Cortex of kidney (tissue), 1 donor: ENCODE results near the gene METTL25B.

ENCODE experiments used
- DNase-seq: peaks from one replicate; lab custom pipeline; 2025; lab: John Stamatoyannopoulos, UW

METTL25B gene

DNA sequence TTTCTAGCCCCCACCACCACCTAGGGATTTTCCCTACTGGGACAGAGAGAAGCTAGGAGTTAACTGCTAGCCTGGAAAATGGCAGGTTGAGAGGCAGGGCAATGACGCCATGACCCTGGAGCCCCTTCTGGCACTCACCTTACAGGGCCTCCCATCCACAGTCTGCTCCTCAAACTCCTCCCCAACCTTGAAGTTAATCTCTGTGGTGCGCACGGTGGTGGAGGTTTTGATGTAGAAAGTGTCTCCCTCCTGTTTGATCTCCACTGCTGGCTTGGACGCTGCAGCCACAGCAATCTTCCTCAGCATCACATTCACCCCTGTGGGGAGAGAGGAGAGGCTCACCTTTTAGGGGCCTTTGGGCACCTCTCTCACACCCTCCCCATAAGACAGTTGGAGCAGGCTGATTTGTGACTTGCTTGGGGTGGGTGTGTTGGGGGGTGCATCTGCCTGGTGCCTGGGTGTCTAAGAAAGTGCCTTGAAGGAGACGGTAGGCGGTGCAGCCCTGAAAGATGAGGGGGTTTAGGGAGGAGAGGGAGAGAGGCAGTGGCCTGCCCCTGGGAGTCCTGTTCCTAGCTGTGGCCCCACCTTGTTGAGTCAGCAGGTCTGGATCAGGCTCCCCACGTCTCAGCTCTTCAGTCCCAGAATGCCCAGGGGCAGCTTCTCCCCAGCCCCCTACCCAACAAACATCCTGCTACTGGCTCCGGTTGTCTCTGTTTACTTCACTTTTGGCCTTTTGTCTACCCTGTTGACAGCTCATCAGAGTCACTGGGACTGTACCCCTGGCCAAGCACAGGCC, 27.3 kb upstream of the METTL25B start:
- DNase-seq: no peak

DNA sequence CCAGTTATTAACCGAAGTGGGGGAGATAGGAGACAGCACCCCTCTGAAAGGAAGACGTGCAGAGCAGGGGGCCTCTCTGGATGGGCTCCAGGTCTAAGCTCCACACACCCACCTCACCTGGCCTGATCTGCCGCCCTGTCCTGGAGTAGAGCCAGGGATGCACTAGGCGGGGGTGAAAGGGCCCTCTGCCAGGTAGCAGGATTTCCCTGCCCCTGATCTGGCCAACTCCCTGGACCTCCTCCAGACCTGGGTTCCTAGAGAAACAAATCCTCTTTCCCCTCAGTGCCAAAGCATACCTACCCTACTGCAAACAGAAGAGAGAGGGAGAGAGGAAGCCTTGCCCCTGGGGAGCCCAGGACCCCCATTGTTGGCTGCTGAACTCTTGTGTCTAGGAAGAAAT, 24.9 kb upstream of the METTL25B start:
- DNase-seq: no peak

DNA sequence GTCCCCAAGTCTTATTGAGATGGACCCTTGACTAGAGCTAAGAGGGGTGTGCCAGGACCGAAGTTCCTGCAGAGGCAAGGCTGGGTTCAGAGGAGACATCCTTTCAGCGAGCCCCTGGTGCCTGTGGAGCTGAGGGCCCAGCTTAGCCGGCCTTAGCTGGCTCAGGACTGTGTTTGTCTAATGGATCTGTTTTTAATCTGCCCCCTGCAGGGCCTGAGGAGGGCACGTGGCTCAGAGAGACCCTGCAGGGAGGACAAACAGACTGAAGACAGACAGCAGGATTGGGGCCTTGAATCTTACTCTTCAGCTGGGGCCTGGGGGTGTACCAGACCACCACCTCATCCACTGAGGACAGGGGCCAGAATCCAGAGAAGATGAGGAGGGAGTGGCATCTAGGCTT, 24.5 kb upstream of the METTL25B start:
- no peak for DNase-seq

DNA sequence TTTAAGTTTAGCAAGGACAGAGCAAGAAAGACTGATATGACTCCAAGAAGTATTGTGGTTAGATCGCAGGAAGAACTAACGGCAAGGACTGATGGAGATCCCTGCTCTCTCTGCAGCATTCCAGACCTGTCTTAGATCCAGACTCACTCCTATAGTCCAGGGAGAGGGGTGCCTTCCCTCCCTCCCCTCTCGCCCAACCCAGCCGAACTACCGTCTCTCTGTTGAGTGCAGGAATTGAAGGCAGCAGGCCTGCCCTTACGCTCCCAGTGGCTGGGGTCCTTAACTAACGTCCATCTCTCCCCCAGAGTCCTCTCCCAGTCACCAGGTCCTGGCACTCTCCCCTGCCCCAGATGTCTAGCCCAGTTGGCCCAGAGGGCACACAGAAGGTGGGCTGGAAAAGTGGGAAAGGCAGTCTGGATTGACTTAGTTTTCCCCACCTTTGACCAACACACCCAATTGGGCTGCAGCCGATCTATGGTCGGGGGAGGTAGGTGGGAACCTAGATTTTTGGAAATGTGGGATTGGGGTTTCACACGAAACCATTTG, 24.0 kb upstream of the METTL25B start:
- no peak for DNase-seq

DNA sequence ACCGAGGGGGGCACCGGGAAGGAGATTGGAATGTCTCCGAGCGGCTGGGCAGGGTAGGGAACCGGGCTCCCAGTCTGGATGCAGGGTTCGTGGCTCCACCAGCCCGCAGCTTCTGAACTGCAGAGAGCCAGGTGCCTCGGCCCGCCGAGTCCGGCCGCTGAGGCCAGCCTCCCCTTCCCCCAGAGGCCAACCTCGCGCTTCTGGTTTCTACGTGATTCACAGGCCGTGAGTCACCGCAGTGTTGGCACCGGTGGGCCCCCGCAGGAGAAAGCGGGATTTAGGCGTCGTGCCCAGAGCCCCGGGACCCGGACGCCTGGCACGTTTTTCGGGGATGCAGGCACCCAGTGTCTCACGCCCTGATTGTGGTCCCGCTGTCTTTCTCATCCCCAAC, 23.3 kb upstream of the METTL25B start:
- no peak for DNase-seq

DNA sequence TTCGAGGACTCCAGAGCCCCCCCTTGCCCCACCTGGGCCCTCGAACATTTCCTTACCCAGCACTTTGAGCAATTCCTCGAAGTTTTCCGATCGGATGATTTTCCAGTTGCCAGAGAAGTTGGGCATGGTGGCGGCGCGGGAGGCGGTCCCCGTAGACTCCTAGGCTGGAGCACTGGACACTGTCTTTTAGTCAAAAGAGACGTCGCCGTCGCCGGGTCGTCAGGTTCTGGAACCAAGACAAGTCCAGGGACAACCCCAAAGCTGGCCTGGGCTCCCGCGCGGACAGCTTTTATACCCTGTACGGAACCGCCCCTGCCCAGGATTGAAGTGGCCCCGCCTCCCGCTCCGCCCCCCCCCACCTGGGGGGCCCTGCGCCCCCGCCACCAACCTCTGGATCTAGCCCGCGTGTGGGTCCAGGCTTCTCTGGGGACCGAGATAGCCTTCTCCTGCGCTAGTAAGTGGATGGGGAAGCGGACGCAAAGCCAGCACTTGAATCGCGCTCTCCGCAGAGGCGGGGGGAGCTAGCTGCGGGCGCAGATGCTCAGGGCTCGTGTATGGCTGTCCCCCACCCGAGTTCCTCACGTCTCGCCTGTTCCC, 22.9 kb upstream of the METTL25B start, which contains the start of gene CRABP2:
CRABP2 (minus strand) TSS at position 263 of the 597 bp plus-strand sequence; CDS start at position 126, 137 bp downstream.
- DNase-seq: no peak

DNA sequence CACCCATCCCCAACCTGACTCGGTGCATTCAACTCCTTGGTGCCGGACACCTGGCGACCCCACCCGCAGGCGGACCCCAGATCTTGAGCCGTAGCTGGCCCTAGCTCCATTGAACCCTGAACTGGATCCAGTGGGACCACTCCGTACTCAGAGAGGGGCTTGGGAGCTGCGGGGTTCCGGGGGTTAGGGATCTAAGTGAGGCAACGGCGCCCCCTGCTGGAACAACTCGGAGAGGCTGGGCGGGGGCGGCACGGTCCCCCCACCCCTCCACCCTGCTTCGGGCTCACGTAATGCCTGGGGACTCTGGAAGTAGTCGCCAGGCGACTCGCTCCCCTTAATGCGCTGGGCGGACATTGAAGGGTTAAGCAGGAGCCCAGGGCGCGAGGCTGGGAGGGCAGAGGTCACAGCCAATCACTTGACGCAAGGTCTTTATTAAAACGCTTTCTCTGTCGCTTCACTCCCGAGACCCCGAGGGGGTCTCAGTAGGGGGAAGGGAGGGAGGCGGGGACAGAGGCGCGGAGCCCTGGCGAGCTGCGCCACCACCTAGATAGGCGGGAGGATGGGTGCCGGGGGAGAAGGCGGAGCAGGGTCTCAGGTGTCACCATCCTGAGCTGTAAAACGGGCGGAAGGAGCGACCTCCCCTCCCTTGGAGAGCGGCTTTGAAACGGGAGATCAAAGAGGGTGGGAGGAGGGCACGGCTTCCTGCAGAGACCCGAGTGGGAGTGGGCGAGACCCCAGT, 22.2 kb upstream of the METTL25B start:
- DNase-seq: no peak

DNA sequence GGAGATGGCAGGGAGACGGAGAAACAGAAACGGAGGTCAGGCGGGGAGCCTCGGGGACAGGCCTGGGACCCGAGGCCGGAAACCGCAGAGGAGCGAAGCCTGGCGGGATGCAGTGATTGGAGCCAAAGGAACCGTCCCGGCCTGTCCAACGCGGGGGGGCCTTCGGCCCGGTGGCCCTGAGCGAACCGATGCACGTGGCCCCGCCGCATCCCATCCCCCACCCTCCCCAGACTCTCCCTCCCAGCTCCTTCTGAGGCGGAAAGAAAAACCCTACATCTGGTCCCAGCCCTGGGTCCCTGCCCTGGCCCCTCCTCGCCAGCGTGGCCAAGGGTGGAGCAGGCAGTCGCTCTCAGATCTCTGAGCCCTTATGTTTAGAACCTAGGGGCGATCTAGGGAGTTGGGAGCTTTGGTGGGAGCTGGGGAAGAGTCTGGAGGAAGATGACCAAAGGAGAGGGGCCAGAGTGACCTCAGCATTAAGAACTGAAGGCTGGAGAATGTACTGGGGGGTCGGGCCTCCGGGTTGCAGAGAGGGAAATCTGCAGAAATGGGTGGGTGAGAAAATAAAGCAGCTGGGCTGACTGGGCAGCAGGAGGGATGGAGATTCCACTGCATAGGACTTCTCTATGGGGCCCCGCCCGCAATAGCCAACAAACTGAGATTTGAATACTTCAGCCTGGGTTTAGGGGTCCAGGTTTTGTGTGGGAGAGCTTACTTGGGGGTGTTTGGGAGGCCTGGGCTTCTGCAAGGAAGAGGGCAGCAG, 21.4 kb upstream of the METTL25B start:
- DNase-seq: no peak

DNA sequence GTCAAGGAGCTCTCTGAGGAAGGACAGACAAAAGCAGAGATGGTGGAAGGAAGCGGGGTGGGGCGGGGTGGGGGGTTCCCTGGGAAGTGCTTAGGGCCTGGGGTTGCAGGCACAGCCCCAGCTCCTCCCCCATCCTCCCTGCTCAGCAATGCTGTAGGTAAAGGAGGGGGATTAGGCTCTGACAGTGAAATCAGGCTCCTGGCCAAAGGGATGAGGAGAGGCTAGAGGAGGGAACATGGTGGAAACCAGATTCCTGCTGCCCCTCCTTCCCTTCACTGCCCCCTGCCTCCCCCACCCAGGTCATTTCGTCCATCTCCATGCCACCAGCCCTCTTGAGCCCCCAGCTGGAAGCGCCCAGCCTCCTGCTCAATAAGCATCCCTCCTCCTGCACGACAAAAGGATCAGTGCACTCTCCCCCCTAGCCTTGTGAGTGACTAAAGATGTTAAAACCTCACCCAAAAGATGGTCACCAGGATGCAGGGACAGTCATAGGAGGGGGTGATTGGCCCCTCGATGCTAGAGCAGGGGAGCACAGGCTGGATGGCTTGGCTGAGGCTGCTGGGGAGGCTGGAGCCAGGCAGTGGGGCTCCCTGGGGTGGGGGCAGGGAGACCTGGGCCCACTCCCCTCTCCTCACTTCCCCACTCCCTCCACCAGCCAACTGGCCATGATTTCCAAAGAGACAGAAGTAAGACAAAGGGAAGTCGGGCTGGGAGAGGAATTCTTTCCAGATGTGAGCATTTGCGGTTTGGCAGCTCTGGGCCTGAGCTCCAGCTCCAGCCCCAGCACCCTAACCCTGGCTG, 20.7 kb upstream of the METTL25B start:
- no peak for DNase-seq

DNA sequence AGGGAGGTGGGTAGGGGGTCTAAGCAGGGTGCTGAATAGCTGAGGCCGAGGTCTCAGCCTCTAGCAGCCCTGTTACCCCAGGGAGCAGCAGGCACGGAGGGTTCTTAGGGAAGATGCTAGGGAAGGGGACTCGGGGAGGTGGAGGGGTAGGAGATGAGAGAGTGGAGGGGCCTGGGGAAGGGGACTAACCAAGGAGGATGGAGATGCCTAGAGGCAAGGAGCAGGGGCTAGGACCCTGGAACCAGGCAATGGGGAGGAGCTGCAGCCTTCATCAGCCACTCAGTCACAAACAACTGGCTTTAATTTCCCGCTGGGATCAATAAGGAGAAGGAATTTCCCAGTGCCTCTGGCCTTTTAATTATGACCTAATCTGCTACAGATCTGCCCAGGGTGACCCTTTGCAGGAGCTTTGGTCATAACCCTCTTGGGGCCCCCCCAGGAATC, 20.0 kb upstream of the METTL25B start:
- DNase-seq: no peak

DNA sequence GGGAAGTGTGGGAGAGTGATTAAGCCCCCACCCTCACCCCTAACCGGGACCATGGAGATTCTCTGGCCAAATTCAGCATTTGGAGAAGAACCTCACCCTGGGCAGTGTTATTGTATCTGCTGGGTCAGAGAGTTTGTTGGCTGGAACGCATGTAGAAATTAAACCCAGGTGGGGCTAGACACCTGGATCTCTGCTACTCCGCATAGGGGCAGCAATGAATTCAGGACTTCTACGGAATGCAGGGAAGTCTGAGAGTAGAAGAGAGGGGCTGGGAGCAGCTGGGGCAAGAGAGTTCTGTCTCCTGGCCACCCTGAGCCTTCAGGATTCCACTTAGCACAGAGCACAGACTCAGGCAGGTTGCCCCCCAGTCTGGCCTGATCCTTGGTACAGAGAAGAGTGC, 19.2 kb upstream of the METTL25B start:
- DNase-seq: no peak

DNA sequence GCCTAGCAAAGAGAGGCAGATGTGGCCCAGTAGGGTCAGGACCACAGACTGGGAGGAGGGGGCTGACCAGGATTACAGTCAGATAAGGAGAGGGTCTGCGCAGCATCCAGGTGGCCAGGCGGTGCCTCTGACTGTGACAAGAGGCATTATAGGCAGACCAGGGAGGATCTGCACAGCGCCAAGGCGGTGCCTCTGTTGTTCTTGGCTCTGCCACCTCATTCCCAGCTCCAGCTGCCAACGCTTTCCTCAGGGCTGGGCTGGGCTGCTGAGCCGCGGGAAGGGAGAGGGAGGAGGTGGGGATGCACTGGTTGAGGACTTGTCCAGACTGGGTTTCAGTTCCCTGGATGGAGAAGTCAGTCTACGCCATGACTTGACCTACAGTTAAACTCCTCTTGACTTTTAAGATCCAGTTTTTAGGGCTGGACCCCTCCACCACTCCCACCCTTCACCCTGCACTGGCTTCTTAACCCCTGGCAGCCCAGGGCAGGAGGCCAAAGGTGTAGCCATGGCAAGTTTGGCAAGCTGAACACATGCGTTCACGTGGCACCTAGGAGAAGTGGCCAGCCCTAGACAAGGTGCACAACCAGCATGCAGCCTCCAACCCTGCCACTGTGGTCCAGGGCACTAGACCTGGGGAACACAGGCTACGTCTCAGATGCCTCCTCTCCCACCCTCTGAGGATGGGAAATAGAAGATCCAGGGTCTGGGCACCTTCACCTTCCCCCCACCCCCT, 18.3 kb upstream of the METTL25B start:
- no peak for DNase-seq

DNA sequence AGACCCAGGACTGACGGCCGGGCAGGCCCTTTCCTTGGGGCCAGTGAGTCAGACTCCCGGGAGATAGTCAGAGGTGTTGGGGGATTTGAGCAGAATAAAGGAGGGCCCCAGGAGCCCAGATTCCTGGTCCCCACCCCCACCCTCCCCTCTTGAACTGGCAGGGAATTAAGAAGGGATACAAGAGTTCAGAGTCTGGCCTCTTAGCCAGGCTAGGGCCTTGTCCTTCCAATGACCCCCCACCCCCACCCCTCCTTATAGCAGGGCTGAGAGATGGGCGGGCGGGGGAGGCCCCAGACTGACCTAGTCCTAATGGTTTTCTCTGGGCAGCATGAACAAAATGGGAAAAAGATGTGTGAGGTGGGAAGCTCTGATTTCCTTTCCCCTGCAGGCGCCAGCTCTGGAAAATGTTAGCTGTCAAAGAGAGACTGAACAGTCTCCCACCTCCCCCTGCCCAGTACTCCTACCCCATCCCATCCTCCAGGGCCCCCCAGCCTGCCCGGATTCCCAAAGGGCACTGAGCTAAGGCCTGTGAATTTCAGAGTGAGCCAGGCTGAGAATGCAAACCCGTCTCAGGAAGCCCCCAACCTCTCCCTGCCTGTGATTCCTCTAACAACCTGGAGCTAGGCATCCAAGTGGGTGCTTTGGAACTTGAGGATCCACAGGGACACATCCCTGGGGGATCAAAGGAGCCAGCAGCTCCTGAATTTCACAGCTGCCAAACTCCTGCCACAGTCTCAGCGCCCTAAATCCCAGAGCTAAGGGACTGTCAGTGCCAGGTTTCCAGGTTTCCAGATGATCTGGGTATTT, 17.1 kb upstream of the METTL25B start:
- no peak for DNase-seq

DNA sequence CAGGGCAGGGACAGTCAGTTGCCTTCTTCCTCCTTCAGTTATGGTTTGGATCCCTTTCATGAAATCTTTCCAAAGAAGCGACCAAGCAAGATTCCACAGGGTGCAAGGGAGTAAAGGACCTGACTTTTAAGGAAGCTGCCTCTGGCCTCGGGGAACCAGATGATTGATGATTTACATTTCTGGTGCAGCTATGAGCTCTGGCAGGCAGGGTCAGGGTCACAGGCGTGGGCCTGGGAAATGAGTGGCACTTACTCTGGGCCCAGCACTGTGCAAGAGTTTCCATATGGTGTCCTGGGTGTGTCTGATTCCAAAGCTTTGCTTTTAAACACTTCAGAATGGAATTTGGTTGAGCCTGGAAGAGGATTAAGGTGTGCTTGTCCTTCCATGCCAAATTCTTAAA, 15.6 kb upstream of the METTL25B start:
- DNase-seq: no peak

DNA sequence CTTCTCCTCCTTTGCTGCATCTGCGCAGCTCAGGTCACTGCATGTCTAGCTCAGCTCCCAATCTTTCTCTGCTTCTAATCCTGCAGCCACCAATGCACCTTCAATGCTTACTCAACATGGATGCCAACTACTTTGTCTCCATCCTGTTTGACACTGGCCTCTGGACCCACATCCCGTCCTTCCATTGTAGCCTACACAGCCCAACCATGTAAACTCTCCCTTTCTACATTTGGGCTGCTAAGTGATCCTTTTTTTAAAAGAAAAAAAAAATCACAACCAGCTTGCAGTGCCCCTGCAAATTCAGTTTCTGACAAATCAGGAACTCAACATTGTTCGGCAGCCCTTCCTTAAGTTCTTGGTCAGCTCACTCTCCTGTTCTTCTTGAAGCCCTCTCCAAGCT, 13.4 kb upstream of the METTL25B start:
- no peak for DNase-seq

DNA sequence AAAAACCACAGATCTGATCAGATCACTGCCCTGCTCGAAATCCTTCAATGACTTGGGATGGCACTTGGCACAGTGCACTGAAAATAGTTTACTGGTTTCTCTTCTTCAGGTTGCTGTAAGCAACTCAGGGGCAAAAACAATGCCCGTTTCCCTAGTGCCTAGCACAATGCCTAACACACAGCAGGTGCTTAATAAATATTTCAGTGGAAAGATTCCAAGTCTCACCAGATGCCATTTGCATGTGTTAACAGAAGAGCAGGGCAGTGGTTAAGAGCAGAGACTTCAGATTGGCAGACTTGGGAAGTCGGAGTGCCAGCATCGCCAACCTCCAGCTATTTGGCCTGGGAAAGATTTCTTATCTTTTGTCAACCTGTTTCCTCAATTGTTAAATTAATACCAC, 10.9 kb upstream of the METTL25B start:
- no peak for DNase-seq

DNA sequence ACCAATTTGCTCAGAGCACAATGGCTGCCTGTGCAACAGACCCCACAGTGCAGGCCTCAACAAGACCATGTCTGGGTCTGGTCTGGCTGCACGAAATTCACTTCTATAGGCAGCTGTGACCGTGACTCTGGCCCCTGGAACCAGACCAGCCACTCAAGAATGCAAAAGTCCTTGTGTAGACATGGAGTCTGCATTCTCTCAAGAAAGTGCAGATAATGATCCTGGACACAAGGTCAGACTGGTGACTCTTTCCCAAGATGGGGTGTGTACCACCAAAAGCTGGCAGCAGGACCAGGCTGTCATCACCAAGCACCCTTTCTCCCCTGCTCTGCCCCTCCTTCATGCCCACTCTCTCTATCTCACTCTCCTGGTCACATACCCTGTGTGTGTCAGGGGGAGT, 7.1 kb upstream of the METTL25B start:
- no peak for DNase-seq

DNA sequence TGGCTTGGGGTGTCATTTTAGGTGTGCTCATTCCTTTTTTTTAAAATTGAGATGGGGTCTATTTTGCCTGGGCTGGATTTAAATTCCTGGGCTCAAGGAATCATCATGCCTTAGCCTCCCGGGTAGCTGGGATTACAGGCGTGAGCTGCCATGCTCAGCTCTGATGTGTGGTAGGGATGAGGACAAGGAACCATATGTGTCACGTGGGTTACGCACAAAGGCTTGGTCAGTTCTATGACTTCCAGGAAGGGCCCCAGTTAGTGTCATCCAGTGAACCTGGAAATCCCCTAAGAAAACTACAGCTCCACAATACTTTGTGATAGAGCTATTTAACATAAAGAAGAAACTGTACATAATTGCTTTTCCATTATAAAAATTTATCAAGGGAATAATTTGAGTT, 6.7 kb upstream of the METTL25B start:
- DNase-seq: no peak

DNA sequence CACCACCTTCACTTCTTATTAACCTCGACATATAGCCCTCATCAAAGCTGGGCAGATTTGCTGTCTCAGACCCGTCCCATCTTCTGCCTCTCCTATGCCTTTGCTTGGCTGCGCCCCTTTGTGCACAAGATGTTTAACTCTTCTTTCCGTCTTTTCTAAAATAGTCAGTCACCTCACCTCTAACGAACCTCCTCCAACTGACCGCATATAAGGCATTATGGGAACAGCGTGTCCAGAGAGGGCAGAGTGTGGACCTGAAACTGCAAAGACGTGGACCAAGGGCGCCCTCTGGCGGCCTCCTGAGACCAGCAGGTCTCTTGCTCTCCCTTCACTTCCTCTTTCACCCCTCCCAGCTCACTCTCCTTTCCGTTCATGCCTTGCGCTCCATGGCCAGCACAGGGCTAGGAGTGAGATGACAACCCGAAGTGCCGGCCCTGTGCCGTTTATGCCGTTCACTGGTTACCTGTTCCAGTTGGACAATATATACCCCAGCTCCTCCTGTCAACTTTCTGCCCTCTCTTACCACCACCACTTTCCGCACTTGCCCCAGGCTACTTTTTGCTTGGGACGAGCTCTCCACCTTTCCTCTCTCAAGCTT, 2.5 kb upstream of the METTL25B start:
- no peak for DNase-seq
